ENCODE results near the gene CFAP43.

- TF ChIP-seq POLR2AphosphoS5 (IDR thresholded peaks at IDR 0.05; ENCODE audit: borderline replicate concordance, low read depth, low read length) (peak; percentile 66), EZH2 (IDR thresholded peaks at IDR 0.05) (no peak), FOXP2 (optimal IDR thresholded peaks at IDR 0.05; ENCODE audit: control extremely low read depth, extremely low read length, insufficient read depth) (no peak)
Measured at GRCh38 chr10:104254493-104255310, 22.5 kb upstream of the CFAP43 start, which contains the start of gene GSTO1.
